Hepatic stellate cell (primary cell): Measurements from ENCODE around the gene ARID3A.
"Not testable (repeated sequence)": the region's sequence is repeated elsewhere in the genome, so short reads cannot be mapped to it uniquely, and the experiment has no call there.

ENCODE experiments used
- DNase-seq: peaks from one replicate; pipeline ENCODE4 v3.0.0; 2011; ENCODE audit warnings: low spot score

ARID3A gene

GRCh38 chr19:891421-892200 is 34.2 kb upstream of the ARID3A start:
- DNase-seq, result not testable (repeated sequence)

GRCh38 chr19:892243-892893 is 33.5 kb upstream of the ARID3A start:
- DNase-seq, result peak; percentile 59

DNA sequence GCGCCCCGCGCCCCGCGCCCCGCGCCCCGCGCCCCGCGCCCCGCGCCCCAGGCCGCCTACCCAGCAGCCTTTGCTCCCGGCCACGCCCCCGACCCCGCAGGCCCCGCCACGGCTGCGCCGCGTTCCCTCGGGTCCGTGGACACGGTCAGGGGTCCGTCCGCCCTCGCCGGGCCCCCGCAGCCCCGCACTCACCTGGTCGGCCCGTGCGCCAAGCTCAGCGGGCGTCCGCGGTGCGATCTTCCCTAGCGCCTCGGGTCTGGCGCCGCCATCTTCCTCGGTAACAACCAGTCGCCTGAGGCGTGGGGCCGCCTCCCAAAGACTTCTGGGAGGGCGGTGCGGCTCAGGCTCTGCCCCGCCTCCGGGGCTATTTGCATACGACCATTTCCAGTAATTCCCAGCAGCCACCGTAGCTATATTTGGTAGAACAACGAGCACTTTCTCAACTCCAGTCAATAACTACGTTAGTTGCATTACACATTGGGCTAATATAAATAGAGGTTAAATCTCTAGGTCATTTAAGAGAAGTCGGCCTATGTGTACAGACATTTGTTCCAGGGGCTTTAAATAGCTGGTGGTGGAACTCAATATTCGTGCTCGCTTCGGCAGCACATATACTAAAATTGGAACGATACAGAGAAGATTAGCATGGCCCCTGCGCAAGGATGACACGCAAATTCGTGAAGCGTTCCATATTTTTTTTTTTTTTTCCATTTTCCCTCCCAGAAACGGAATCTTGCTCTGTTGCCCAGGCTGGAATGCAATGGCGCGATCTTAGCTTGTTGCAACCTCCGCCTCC is 32.7 kb upstream of the ARID3A start, which contains the start of the genes MED16 and RNU6-9:
MED16 (minus strand) TSS at position 294 of the 796 bp plus-strand sequence. CDS start 2,056 bp downstream, outside the sequence.
RNU6-9 (plus strand) TSS at position 591 of the 796 bp plus-strand sequence.
- DNase-seq, result peak; percentile 99

DNA sequence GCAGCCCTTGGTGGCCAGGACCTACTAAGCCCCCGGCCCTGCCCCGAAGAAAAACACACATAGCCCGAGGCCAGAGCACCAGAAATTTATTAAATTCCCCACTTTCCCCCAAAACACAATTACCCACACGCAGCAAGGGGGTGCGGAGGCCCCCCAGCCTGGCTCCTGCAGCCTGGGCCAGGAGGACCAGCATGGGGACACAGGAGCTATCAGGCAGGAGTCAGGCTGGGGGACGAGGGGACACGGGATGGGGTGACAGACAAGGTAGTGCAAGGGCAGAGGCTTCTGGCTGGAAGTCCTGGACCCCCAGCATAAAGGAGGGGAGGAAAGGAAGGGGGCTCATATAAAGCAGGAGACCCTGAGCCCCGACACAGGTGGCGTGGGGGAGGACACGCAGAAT is 29.4 kb upstream of the ARID3A start:
- no peak for DNase-seq

- no peak for DNase-seq
Observed at GRCh38 chr19:896999-897398, 28.8 kb upstream of the ARID3A start.

GRCh38 chr19:897442-898039 is 28.3 kb upstream of the ARID3A start:
- DNase-seq, result no peak

DNA sequence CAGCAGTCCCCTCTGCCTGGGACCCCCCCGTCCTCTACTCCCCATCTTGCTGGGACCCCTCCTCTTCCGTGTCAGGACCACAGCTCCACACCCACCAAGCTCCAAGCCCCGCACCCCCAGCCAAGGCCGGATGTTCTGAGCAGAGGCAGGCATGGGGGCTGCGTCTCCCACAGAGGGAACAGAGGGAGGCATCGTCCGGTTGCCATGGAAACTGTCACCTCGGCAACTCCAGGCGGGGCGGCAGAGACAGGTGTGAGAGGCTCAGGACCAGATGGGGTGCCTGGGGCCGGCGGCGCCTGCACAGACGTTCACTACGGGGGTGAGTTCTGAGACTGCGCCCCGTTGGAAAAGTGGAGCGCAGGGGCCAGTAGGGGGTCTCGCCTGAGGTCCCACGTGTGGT is 27.2 kb upstream of the ARID3A start:
- no peak for DNase-seq

DNA sequence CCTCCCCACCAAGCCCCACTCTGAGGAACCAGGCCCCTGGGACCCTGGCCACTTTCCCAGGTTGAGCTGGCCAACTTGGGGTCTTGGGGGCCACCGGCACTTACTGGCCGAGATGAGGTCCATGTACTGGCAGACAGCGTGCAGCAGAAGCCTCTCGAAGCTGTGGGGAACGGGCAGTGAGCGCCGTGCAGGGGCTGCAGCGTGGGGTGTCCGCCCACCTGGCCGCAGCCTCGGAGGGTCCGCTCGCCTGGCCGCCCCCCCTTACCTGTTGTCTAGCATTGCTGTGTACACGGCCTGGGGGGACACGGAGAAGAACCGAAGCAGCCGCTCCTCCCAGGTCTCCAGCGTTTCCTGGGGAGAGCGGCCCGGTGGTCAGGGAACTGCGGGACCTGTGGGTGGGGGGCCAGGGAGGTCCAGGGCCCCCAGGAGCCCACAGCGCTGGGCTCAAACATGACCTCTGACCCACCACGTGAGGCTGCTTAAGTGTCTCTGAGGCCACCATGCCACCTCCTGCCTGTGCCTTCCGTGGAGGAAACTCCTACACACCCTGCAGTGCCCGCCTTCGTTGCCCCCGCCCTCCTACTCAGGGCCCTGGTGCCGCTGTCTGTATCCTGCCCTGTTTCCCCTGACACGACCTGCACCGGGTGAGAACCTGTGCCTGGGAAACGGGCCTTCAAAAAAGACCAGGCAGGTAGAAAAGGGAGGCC is 26.3 kb upstream of the ARID3A start:
- DNase-seq, result no peak

DNA sequence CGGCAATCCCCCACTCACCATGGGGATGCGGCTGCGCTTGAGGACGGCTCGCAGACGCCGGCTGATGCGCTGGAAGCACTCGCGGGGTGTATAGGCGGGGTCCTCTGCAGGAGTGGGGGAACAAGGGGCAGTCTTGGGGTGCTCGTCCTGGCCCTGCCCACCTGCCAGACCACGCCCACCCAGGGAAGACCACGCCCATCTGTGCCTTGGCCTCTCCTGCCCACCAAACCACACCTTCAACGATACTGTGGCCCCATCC is 25.9 kb upstream of the ARID3A start:
- no peak for DNase-seq

DNA sequence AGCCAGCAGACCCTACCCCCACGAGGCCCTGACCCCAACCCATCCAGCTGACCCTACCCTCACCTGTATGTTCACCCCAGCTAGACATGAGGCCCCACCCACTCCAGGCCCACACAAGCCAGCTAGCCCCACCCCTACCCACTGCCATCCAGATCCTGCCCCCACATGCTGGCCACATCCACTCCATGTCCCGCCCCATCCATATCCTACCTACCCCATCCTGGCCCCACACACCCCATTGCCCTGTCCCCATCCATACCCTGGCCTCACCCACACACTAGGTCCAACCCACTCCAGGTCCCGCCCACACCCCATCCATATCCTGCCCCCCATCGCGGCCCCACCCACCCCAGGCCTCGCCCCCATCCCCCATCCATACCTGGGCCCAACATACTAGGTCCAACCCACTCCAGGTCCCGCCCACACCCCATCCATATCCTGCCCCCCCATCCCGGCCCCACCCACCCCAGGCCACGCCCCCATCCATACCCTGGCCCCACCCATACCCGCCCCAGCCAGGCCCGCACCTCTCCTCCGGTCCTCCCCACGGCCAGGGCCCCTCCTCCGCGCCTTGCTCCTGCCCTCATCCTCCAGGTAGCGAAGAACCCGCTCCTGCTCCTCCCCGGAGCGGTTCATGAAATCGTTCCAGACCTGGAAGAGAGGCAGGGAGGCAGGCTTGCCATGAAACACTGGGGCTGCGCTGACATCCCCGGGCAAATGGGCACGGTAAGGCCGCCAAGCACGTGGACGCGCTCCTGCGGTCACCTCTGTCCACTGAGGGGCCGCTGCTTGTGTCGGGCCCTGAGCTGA is 25.3 kb upstream of the ARID3A start:
- DNase-seq, result no peak

GRCh38 chr19:901216-902092 is 24.4 kb upstream of the ARID3A start:
- no peak for DNase-seq

- no peak for DNase-seq
Observed at GRCh38 chr19:902093-902370, 23.8 kb upstream of the ARID3A start.

DNA sequence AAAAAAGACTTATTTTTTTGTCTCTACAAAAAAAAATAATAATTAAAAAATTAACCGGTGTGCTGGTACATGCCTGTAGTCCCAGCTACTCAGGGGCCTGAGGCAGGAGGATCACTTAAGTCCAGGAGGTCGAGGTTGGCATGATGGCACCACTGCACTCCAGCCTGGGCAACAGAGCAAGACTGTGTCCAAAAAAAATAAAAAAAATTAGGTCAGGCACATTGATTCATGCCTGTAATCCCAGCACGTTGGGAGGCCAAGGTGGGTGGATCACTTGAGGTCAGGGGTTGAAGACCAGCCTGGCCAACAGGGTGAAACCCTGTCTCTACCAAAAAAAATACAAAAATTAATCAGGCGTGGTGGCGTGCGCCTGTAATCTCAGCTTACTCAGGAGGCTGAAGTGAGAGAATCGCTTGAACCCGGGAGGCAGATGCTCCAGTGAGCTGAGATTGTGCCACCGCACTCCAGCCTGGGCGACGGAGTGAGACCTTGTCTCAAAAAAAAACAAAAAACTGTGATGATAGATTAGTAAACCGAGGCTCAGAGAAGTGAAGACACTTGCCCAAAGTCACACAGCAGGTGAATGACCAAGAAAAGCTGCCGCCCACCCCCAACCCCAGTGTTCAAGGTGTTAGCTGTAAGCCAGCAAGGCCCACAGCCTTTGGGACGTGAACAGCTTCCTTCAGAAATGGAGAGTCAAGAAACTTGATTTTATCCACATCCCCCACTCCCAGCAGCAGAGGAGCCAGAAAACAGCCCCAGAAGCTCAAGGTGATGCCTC is 23.2 kb upstream of the ARID3A start:
- DNase-seq, result no peak

DNA sequence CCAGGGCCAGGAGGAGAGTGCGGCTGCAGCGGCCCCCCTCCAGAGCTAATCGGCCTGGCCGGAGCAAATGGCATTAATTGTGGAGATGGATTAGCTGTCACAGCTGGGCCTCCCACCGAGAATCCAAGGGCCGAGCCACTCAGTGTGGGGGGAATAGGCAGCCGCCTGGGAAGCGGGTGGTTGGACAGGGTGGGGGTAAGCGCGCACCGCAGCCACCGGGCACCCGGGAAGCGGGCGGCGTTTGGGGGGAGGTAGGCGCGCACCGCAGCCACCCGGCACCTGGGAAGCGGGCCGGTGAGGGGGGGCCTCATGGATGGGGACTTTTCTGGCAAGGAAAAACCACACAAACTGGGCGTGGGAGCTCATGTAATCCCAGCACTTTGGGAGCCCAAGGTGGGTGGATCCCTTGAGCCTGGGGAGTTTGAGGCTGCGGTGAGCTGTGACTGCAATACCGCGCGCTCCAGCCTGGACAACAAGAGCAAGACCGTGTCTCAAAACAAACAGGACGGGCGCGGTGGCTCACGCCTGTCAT is 22.5 kb upstream of the ARID3A start:
- DNase-seq, result no peak

GRCh38 chr19:904545-904944 is 21.3 kb upstream of the ARID3A start:
- no peak for DNase-seq

DNA sequence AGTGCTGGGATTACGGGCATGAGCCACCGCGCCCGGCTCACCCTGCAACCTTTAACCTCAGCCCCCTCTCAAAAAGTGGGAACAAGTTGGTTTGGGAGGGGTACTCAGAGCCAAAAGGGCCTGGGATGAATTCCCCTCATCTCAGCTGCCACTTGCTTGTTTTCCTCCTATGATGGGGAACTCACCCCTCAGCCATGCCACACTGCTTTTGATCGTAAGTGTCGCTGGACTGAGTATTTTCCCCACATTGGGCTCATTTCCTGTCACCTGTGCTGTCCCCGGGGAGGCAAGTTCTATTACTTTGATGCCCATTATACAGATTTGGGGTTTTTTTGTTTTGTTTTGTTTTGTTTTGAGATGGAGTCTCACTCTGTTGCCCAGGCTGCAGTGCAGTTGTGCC is 19.4 kb upstream of the ARID3A start:
- DNase-seq, result no peak

- no peak for DNase-seq
Observed at GRCh38 chr19:907183-907853, 18.5 kb upstream of the ARID3A start.

DNA sequence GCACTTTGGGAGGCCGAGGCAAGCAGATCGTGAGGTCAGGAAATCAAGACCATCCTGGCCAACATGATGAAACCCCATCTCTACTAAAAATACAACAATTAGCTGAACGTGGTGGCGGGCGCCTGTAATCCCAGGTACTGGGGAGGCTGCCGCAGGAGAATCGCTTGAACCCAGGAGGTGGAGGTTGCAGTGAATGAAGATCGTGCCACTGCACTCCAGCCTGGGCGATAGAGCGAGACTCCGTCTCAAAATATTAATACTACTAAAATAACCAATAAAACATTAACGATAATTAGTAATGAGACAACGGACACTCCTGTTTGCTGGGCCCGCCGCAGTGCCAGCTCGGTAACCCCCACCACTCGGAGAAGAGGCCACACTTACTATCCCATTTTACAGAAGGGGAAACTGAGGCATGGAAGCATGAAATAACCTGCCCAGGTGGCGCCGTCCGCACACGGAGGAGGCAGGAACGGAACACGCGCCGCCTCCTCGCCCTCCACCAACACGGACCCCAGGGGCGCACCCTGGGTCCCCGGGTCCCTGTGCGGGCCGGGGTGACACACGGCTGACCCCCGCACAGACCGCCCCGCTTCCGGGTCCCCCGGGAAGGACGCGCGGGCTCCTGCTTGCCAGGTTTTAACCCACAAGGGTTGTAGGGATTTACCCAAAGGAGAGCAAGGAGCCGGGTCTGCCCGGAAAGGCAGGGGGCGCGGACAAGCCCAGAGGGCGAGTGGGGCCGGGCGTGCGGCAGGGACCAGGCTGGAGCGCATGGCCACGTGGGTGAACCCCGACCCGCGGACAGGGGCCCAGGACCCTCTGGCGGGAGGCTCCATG is 14.4 kb upstream of the ARID3A start:
- no peak for DNase-seq
